HUES6 (cell line): ENCODE data around the gene C19orf47.

Experiments used
- H3K27ac ChIP-seq: 2 replicates; pipeline ENCODE4 v1.7.0; 2013; ENCODE audit warnings: low read depth, mild to moderate bottlenecking, low read length, inconsistent platforms
- H3K27me3 ChIP-seq: 2 replicates; pipeline ENCODE4 v1.6.1; 2013; ENCODE audit warnings: low read length; ENCODE audit not compliant: control insufficient read depth, insufficient read depth
- H3K36me3 ChIP-seq: 2 replicates; pipeline ENCODE4 v1.6.1; 2013; ENCODE audit warnings: low read length; ENCODE audit not compliant: control insufficient read depth, insufficient read depth
- H3K4me1 ChIP-seq: 2 replicates; pipeline ENCODE4 v1.6.1; 2013; ENCODE audit warnings: low read length; ENCODE audit not compliant: control insufficient read depth, insufficient read depth
- H3K4me3 ChIP-seq: 2 replicates; pipeline ENCODE4 v1.5.1; 2013; ENCODE audit warnings: low read depth, low read length
- H3K9ac ChIP-seq: one replicate; pipeline ENCODE4 v1.6.1; 2013; ENCODE audit warnings: mild to moderate bottlenecking, low read length
- H3K9me3 ChIP-seq: 2 replicates; pipeline ENCODE4 v1.6.1; 2013; ENCODE audit warnings: low read depth, low read length; ENCODE audit not compliant: control insufficient read depth, insufficient read depth

C19orf47 gene

GRCh38 chr19:40389404-40390083 lies 41.3 kb upstream of the C19orf47 start:
- H3K27ac ChIP-seq = no peak overlapping the region
- no peaks in the 10 kb centered on the region for H3K4me1 ChIP-seq
- H3K9me3 ChIP-seq = no peaks in the 10 kb centered on the region
- no peak overlapping the region for H3K9ac ChIP-seq
- no peaks in the 10 kb centered on the region for H3K27me3 ChIP-seq
- no peaks in the 10 kb centered on the region for H3K36me3 ChIP-seq
- no peak overlapping the region for H3K4me3 ChIP-seq

GRCh38 chr19:40388481-40388880 lies 40.3 kb upstream of the C19orf47 start:
- Histone ChIP-seq H3K36me3 (no peaks in the 10 kb centered on the region), H3K27ac (no peak overlapping the region), H3K27me3 (no peaks in the 10 kb centered on the region), H3K9me3 (no peaks in the 10 kb centered on the region), H3K9ac (no peak overlapping the region), H3K4me3 (no peak overlapping the region), H3K4me1 (peaks cover 5% of the 10 kb centered on the region)

DNA sequence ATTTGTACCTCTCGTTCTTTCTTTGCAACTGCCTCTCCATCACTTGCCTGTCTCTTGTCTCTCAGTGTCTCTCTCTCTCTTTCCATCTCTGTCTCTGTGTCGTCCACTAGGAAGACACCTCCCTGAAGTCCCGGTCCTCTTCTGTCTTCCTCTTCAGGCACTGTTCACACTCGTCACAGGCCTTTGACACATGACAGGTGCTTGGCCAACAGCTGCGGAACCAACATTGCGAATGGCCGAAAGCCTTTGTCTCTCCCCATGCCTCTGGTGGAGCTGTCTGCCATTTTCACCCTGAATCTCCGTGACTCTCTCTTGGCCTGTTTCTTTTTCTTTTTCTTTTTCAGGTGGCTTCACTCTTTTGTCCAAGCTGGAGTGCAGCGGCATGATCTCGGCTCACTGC lies 39.0 kb upstream of the C19orf47 start:
- H3K36me3 ChIP-seq = no peaks in the 10 kb centered on the region
- H3K27me3 ChIP-seq = no peaks in the 10 kb centered on the region
- H3K4me1 ChIP-seq = peaks cover 5% of the 10 kb centered on the region
- H3K9ac ChIP-seq = no peak overlapping the region
- H3K9me3 ChIP-seq = no peaks in the 10 kb centered on the region
- no peak overlapping the region for H3K27ac ChIP-seq
- no peak overlapping the region for H3K4me3 ChIP-seq

DNA sequence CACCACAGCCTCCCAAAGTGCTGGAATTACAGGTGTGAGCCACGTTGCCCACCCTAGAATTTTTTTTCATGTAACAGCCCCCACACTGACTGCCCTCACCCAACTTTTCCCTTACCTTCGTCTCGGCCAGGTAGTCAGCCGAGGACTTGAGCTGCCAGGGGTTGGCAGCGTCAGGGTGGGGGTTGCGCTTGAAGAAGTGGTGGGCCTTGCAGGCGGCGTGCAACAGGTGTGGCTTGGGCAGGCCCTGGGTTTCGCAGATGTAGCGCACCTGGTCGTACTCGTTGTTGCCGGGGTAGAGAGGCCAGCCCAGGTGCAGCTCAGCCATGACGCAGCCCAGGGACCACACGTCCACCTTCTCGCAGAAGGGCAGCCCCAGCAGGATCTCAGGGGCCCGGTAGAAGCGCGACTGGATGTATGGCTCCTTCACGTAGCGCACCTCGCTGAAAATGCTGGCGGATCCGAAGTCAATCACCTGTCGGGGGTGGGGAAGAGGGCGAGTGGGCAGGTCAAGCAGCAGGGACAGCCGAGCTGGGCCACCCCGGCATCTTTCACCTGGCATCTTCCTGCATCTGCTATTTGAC lies 35.6 kb upstream of the C19orf47 start:
- H3K4me3 ChIP-seq = no peak overlapping the region
- H3K36me3 ChIP-seq = peaks cover 18% of the 10 kb centered on the region
- H3K27me3 ChIP-seq = no peaks in the 10 kb centered on the region
- H3K9me3 ChIP-seq = no peaks in the 10 kb centered on the region
- H3K9ac ChIP-seq = no peak overlapping the region
- peaks cover 5% of the 10 kb centered on the region for H3K4me1 ChIP-seq
- no peak overlapping the region for H3K27ac ChIP-seq

GRCh38 chr19:40381321-40381720 lies 33.1 kb upstream of the C19orf47 start:
- Histone ChIP-seq H3K4me3 (no peak overlapping the region), H3K9me3 (no peaks in the 10 kb centered on the region), H3K36me3 (peaks cover 38% of the 10 kb centered on the region), H3K9ac (no peak overlapping the region), H3K4me1 (peaks cover 5% of the 10 kb centered on the region), H3K27ac (no peak overlapping the region), H3K27me3 (no peaks in the 10 kb centered on the region)

DNA sequence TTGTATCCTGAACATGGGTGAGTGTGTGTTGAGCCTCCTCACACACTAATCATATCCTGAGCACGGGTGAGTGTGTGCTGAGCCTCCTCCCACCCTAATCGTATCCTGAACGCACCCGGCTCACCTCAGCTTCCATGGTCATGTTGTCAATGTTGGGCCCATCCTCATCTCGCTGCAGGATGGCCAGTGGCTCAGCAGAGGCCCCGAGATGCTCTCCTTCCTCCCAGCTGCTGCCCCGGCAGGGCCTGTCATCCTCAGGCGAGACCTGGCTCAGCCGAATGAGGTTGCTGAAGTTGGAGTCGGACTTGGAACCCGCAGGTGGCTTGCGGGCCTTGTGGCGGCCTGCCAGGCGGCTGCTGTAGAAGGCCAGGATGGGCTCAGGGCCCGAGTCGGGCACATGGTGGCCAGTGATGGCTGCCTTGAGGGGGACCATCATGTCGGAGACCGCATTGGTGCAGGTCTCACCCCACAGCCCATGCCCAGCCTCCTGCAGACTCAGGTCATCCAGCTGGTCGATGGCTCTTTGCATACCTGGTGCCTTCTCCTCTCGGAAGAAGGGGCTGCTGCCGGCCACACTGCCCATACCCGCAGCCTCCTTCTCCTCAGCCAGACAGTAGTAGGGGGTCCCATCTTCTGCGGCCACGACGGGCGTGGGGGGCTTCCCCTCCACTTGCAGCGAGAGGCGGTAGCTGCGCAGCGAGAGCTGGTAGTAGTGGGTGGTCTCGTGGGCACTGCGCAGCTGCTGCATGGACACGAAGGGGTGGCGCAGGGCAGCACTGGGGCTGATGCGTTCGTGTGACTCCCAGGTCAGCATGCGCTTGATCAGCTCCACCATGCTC lies 32.2 kb upstream of the C19orf47 start:
- no peaks in the 10 kb centered on the region for H3K27me3 ChIP-seq
- H3K36me3 ChIP-seq = peaks cover 45% of the 10 kb centered on the region
- no peak overlapping the region for H3K4me3 ChIP-seq
- no peak overlapping the region for H3K9ac ChIP-seq
- H3K9me3 ChIP-seq = no peaks in the 10 kb centered on the region
- no peak overlapping the region for H3K27ac ChIP-seq
- peaks cover 5% of the 10 kb centered on the region for H3K4me1 ChIP-seq

- Histone ChIP-seq H3K36me3 (peaks cover 46% of the 10 kb centered on the region), H3K9me3 (no peaks in the 10 kb centered on the region), H3K4me3 (no peak overlapping the region), H3K27me3 (no peaks in the 10 kb centered on the region), H3K9ac (no peak overlapping the region), H3K27ac (no peak overlapping the region), H3K4me1 (peaks cover 5% of the 10 kb centered on the region)
Observed at GRCh38 chr19:40379446-40380198, 31.4 kb upstream of the C19orf47 start.

GRCh38 chr19:40378509-40378908 lies 30.3 kb upstream of the C19orf47 start:
- H3K4me1 ChIP-seq = no peaks in the 10 kb centered on the region
- H3K27ac ChIP-seq = no peak overlapping the region
- no peak overlapping the region for H3K4me3 ChIP-seq

GRCh38 chr19:40377876-40378385 lies 29.7 kb upstream of the C19orf47 start:
- Histone ChIP-seq H3K27me3 (no peaks in the 10 kb centered on the region), H3K4me3 (no peak overlapping the region), H3K9ac (no peak overlapping the region), H3K4me1 (no peaks in the 10 kb centered on the region), H3K9me3 (no peaks in the 10 kb centered on the region), H3K36me3 (peaks cover 58% of the 10 kb centered on the region), H3K27ac (no peak overlapping the region)

More at GRCh38 chr19:40378509-40378908, 30.3 kb upstream of the C19orf47 start:
- no peaks in the 10 kb centered on the region for H3K27me3 ChIP-seq
- peaks cover 55% of the 10 kb centered on the region for H3K36me3 ChIP-seq
- no peak overlapping the region for H3K9ac ChIP-seq
- no peaks in the 10 kb centered on the region for H3K9me3 ChIP-seq

DNA sequence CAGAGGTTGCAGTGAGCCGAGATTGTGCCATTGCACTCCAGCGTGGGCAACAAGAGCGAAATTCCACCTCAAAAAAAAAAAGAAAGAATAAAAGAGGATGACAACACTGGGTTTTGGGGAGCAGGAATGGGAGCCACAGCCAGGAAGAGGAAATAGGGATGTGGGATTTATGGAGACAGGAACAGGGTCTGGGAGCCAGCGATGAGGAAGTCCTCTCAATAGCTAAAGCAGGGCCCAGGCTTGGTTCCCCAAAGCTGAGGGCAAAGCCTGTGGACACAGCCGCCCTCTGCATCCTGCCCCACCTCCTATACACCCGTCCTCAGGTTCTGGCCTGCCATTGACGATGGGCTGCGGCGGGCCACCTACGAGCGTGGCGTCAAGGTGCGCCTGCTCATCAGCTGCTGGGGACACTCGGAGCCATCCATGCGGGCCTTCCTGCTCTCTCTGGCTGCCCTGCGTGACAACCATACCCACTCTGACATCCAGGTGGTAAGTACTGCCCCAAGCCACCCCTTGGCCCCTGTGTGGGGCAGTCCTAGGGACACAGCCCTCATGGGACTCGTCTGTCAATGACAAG lies 28.2 kb upstream of the C19orf47 start:
- Histone ChIP-seq H3K9me3 (no peaks in the 10 kb centered on the region), H3K4me3 (no peak overlapping the region), H3K4me1 (no peaks in the 10 kb centered on the region), H3K9ac (no peak overlapping the region), H3K27me3 (no peaks in the 10 kb centered on the region), H3K36me3 (peaks cover 72% of the 10 kb centered on the region), H3K27ac (no peak overlapping the region)
